Tibial nerve (tissue), 3 donors: ENCODE measurements around the gene ZDHHC18.

Experiments
- CTCF ChIP-seq, 5 experiments: fragments of 200-600 bp in 3 of 5; fragments of 450-650 bp in 2 of 5; sonication (generic) in 3 of 5; IDR thresholded peaks; one replicate each; pipeline ENCODE4 v1.5.1; 2016 to 2019; ENCODE audit warnings: antibody characterized with exemption in 5 of 5, mild to moderate bottlenecking in 3 of 5, moderate library complexity in 2 of 5
- POLR2A ChIP-seq, 2 donors: fragments of 450-650 bp; IDR thresholded peaks; one replicate each; pipeline ENCODE4 v1.6.1; 2017; ENCODE audit warnings: antibody characterized with exemption in 2 of 2, mild to moderate bottlenecking in 2 of 2, moderate library complexity in 2 of 2

- TF ChIP-seq CTCF (IDR thresholded peaks at IDR 0.05) (no peak), POLR2A (IDR thresholded peaks at IDR 0.05) (no peak)
These were observed 26.9 kb upstream of the ZDHHC18 start for GRCh38 chr1:26799479-26800142.
